ENCODE results near the gene DNAJC18.
"Not testable (repeated sequence)": the region's sequence is repeated elsewhere in the genome, so short reads cannot be mapped to it uniquely, and the experiment has no call there.

The DNAJC18 gene

DNA sequence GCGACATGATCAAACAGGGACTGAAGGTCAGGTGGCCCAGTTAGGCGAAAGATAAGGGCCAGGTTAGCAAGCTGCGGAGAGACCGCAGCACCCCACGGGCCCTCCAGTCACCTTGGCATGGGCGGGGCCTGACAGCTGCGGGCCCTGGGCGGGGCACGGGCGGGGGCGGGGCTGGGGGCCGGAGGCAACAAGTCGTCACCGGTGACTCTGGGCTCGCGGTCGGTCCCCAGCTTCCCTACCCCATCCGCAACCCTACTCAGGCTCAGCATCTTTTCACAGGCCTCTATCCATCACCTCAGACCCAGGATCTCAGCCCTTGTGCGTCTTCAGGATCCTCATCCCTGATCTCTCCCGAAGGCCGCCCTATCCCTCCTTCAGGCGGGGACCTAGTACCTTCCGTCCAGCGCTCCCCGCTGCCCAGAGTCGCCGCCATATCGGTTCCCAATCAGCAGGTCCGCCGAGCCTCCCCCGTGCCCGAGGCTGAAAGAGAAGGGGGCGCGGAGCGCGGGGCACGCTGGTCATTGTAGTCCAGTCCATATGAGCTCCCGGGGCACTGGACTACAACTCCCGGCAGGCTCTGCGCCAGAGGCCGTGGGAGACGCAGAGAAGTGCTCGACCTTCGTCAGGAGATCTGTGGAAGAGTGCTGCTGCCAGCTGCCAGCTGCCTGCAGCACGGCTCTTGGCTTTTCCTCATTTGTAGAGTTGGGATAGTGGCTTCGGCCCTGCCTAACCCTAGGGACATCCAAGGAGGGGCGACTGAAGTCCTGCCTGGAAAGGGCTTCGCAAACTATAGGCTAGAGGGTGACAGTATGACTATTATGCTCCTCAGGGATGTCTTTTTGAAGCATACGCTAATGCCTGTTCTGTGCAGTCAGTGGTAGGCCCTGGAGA is at the start of gene DNAJC18:
DNAJC18 (minus strand) TSS at position 513 of the 891 bp plus-strand sequence; CDS start at position 433, 80 bp downstream.
- DNase-seq (ENCODE audit: low read depth in 2 of 2): peak; percentile 67 to 79

DNA sequence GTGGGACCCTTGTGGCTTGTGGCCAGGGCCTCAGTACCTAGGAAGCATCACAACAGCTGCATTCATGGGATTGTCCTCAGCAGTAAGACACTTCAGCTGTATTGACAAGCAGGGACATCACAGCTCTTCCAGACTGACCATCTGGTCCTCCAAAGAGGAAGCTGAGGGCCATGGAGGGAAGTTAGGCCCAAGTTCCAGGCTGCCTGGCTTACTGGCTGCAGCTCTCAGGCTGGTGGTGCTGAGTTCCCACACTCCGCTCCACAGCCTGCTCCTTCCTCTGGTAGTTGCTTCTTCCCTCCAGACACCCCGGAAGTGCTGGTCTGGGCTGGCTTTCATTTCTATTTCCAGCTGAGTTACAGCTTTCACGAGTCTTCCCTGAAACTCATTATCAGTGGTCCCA is 48.9 kb upstream of the DNAJC18 start:
- DNase-seq (ENCODE audit: low read depth in 2 of 2): no peak

DNA sequence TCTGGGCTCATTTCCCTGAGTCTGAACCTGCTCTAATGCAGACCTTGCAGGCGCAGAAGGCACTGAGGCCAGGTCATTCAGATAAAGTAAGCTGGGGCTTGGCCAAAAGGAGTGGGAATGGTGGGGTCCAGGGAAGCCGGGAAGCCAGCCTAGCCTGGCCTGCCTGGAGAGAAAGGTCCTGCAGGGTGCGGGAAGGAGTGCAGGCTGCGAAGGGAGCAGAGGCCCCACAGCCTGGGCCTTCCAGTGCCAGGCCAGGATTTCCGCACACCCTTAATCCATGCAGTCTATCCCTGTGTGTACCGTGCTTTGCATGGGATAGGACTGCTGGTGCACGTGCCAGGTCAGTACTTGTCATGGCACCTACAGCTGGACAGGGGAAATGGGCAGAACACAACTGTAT is 46.9 kb upstream of the DNAJC18 start:
- no peak for DNase-seq (ENCODE audit: low read depth in 2 of 2)

GRCh38 chr5:139482890-139483208 is 43.5 kb upstream of the DNAJC18 start:
- DNase-seq (ENCODE audit: low read depth in 2 of 2): not testable (repeated sequence)

GRCh38 chr5:139482050-139482889 is 42.9 kb upstream of the DNAJC18 start, which contains the start of gene STING1:
TSS of gene STING1 (minus strand) at chr5:139482758. CDS start at chr5:139481704, 1,054 bp downstream.
- peak in 1 of 2 donors; percentile 37 for DNase-seq (ENCODE audit: low read depth in 2 of 2)

DNA sequence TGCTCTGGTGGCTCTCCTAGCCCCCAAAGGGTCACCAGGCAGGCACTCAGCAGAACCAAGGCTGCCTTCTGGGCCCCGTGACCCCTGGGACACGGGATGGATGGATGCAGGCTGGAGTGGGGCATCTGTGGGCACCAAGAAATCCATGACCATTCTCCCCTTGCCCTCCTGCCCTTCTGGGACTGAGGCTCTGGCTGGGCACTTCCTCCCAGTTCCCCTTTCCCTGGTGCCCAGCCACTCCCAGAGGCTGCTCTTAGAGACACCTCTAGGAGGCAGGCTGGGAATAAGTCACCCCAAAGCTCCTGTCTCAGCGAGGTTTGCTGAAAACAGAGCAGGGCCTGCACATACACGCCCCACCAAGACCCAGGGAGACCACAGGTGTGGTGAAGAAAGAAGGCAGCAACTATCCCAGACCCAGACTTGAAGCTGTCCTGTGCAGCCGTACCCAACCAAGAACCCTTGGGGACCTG is 42.3 kb upstream of the DNAJC18 start:
- DNase-seq (ENCODE audit: low read depth in 2 of 2): no peak

GRCh38 chr5:139481122-139481533 is 41.8 kb upstream of the DNAJC18 start:
- no peak for DNase-seq (ENCODE audit: low read depth in 2 of 2)

- not testable (repeated sequence) for DNase-seq (ENCODE audit: low read depth in 2 of 2)
Measured at GRCh38 chr5:139479729-139480128, 40.4 kb upstream of the DNAJC18 start.

DNA sequence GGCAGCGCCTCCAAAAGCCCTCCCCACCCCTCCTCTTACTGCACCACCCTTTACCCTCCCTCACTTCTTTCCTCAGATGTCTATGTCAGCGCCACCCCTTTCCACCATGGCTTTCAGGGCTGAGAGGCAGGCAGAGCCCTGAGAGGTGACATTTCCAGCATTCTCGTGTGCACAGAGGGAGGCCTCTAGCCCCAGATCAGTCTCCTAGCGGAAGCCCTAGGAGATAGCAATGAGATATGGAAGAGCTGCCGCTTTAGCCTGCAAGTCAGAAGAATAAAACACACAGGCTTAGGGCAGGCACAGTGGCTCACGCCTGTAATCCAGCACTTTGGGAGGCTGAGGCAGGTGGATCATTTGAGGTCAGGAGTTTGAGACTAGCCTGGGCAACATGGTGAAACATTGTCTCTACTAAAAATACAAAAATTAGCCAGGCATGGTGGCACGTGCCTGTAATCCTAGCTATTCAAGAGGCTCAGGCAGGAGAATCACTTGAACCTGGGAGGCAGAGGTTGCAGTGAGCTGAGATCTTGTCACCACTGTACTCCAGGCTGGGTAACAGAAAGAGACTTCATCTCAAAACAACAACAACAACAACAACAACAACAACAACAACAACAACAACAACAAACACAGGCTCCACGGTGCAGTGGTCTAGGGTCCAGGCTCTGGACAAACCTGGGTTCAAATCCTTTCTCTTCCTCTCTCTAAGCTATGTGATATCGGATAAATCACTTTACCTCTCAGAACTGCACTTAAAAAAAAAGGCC is 39.5 kb upstream of the DNAJC18 start:
- not testable (repeated sequence) for DNase-seq (ENCODE audit: low read depth in 2 of 2)

DNA sequence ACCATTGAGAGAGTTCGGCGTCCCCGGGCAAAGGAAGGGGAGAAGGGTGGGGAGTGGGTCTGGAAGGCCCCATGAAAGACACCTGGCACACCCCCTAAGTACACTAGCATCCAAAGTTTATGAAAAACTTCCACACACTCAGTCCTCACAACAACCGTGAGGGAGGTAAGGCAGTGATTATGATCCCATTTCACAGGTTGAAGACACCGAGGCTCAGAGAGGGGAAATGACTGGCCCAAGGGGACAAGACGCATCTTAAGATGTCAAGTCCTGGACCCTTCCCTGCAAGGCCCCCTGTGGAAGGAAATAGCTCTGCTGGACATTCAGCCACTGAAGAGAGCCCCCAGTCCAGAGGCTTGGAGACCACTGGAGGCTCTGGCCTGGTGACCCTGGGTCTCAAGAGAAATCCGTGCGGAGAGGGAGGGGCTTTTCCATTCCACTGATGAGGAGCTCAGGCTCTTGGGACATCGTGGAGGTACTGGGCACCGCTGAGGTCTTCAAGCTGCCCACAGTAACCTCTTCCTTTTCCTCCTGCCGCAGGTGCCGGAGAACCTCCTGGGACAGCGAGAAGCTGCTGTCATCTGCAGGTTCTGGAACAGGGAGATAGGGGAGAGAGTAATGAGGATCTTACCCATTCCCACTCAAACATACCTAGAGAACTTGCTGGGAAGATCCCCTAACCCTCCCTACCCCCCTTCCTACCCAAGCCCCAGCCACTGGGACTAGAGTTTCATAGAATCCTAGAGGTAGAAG is 36.7 kb upstream of the DNAJC18 start:
- DNase-seq (ENCODE audit: low read depth in 2 of 2): no peak

- no peak for DNase-seq (ENCODE audit: low read depth in 2 of 2)
Measured at GRCh38 chr5:139474890-139475791, 35.8 kb upstream of the DNAJC18 start.

GRCh38 chr5:139473565-139473964 is 34.2 kb upstream of the DNAJC18 start:
- DNase-seq (ENCODE audit: low read depth in 2 of 2): no peak

GRCh38 chr5:139473105-139473504 is 33.8 kb upstream of the DNAJC18 start:
- DNase-seq (ENCODE audit: low read depth in 2 of 2): no peak

- DNase-seq (ENCODE audit: low read depth in 2 of 2): no peak
Measured at GRCh38 chr5:139472386-139473030, 33.2 kb upstream of the DNAJC18 start.

DNA sequence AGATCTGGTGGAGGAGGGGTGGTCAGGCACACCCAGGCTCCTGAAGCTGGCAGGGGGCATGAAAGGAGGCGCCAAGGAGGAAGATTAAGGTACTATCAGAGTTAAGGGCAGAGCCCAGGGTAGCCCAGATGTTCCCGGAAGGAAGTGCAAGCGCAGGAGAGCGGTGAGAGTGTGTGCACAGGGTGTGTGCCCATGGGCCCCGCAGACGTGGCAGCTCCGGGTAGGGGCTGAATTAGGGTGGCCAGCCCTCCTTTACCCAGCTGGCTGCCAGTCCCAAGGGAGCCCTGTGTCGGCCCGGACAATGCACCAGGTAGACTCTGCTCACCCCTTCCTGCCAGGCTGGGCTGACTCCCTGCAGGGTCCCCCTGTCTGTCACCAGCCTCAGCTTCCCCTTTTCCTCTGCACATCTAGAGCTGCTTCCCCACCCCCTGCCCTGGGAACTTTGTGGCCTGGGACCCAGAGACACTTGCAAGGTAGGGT is 31.5 kb upstream of the DNAJC18 start, which contains the start of gene SMIM33:
SMIM33 (plus strand) TSS at position 184 of the 480 bp plus-strand sequence; CDS start at position 302, 118 bp downstream.
- no peak for DNase-seq (ENCODE audit: low read depth in 2 of 2)

DNA sequence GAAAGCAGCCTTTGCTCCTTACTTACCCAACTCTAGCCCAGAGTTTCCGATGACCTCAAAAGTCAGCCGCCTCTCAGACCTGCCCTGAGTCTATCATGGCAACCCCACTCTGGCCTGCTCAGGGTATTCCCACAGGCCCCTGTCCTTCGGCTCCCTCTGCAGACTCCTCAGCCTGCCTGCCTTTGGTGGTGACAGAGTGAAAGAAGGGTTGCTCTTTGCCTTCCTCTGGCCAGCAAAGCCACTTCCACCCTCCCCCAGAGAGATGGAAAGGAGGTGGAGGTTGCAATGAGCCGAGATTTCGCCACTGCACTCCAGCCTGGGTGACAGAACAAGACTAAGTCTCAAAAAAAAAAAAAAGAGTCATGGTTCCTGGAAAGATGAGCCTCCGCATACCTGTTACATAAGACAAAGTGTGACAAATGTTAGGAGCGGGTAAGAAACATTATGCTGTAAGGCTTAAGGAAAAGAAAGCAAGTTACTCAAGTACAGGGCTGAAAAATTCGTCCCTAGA is 29.2 kb upstream of the DNAJC18 start:
- no peak for DNase-seq (ENCODE audit: low read depth in 2 of 2)

DNA sequence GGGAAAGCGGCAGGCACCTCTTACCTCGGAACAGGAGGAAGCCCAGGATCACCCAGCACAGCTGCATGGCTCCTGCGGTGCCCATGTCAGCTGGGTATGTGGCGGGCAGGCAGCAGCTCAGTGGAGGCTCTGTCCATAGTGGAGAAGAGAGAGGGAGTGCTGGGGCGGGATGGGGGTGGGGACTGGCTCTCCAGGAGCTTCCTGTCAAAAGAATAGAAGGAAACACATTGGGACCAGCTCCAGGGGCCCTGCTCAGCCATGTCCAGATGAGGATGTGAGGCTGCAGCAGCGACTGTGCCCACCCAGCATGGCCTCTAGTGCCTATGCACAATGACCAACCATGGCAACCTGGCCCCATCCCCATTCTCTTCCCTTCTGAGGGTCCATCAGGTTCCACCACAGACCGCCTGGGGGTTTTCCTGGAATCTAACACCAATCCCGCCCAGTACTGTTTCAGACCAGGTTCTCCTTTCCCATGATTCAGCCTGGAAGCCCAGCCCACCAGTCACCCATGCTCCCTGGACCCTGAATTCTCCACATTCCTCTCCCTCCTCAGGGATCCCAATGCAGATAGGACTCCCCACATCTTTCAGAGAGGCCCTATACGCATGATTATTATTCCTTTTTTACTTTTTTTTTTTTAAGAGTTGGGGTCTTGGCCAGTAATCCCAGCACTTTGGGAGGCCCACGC is 23.4 kb upstream of the DNAJC18 start, which contains the start of gene ECSCR:
ECSCR (minus strand) TSS at position 158 of the 691 bp plus-strand sequence; CDS start at position 85, 73 bp downstream.
- no peak for DNase-seq (ENCODE audit: low read depth in 2 of 2)

DNA sequence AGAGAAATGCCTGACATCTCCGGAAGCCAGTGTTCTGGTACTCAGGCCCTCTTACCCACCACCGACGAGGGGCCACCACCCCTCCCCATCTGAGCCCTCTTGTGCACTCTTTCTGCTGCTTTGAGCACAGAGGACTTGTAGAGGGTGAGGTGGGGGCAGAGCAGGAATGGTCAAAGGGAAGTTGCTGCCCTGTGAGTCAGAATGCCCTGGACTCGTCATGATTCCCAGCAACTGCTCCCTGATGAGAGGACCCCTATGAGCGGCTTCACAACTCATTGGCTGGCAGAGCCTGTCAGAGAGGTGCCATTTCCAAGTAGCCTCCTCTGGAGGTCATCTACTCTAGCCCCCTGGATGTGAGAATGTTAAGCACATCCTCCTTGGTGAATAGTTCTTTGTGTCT is 22.4 kb upstream of the DNAJC18 start:
- no peak for DNase-seq (ENCODE audit: low read depth in 2 of 2)

Measured in stimulated activated CD8-positive, alpha-beta memory T cell treated with anti-CD3 and anti-CD28 coated beads, Interleukin-7, amount 100 ng/mL, for 1 hour (primary cell).